Esophagus squamous epithelium (tissue), 5 donors: ENCODE measurements around the gene PIGT. TPM values are rescaled to one million over a fixed set of nuclear protein-coding genes. Genes with fewer than 3 reads are reported as not detected.

ENCODE experiments used
- DNase-seq: peaks from one replicate; lab custom pipeline; 2025; lab: John Stamatoyannopoulos, UW
- H3K27ac ChIP-seq, 4 donors: fragments of 200-600 bp; sonication (generic); one replicate each; pipeline ENCODE4 v1.5.1; 2016 to 2019; ENCODE audit warnings: mild to moderate bottlenecking in 1 of 4
- H3K27me3 ChIP-seq, 4 donors: fragments of 200-600 bp; sonication (generic); 1 replicate in 3 of 4; 2 replicates in 1 of 4; pipeline versions ENCODE4 v1.5.1 to v1.6.0; 2017 to 2021; ENCODE audit warnings: antibody characterized with exemption in 1 of 4
- H3K36me3 ChIP-seq, 3 donors: fragments of 200-600 bp; sonication (generic); one replicate each; pipeline ENCODE4 v1.5.1; 2016 to 2019
- H3K4me1 ChIP-seq, 3 donors: fragments of 200-600 bp; sonication (generic); one replicate each; pipeline ENCODE4 v1.5.1; 2017 to 2019
- H3K4me3 ChIP-seq, 4 donors: fragments of 200-600 bp; sonication (generic); 1 replicate in 3 of 4; 2 replicates in 1 of 4; pipeline ENCODE4 v1.5.1; 2016 to 2019; ENCODE audit warnings: mild to moderate bottlenecking in 2 of 4, moderate library complexity in 1 of 4
- H3K9me3 ChIP-seq, 3 donors: fragments of 200-600 bp; sonication (generic); one replicate each; pipeline ENCODE4 v1.5.1; 2016 to 2019
- CTCF ChIP-seq, 6 experiments: fragments of 450-650 bp in 4 of 6; fragments of 200-600 bp in 2 of 6; sonication (generic) in 2 of 6; IDR thresholded peaks; one replicate each; pipeline ENCODE4 v1.5.1; 2016 to 2019; ENCODE audit warnings: antibody characterized with exemption in 6 of 6, mild to moderate bottlenecking in 4 of 6, moderate library complexity in 4 of 6
- POLR2A ChIP-seq, 4 donors: fragments of 450-650 bp; IDR thresholded peaks; one replicate each; pipeline ENCODE4 v1.6.1; 2017; ENCODE audit warnings: antibody characterized with exemption in 4 of 4, mild to moderate bottlenecking in 4 of 4, moderate library complexity in 3 of 4
- WGBS, 2 donors: methylation state at CpG; one replicate each; pipeline ENCODE4 v1.1.5; 2018; 5-methylcytosine and 5-hydroxymethylcytosine counted together
- intact Hi-C: fragments of 100-400 bp; cut with DNase I; formaldehyde crosslinking; loops from one replicate; pipeline ENCODE4 v1.15.0; 2022
- total RNA-seq, 4 donors: library from RNA; depleted of rRNA; stranded (reverse); fragments of >200 nt; gene quantifications; one replicate each; pipeline ENCODE4 v1.1.0, GENCODE V29; 2016
- donor health status: DM: yes; HTN: yes; CAD: no.

The PIGT gene
- total RNA-seq, 4 donors from 2014 or later: 38.6 to 48.1 (median 44.0) TPM

DNA sequence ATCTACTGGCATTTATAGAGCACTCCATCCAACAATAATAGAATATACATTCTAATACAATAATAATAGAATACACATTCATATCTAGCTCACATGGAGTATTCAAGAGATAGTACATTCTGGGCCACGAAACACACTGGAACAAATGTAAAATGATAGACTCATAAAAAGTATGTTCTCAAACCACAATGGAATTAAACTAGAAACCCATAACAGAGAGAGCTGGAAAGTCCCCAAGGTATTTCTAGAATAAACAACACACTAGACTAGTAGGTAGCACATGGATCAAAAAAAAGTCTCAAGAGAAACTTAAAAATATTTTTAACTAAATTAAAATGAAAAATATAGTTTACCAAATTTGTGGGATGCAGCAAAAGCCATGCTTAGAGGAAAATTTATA is 28.7 kb upstream of the PIGT start:
- Histone ChIP-seq H3K9me3 (no peaks in the 10 kb centered on the region), H3K36me3 (no peaks in the 10 kb centered on the region), H3K27ac (no peak overlapping the region), H3K4me3 (no peak overlapping the region), H3K4me1 (no peaks in the 10 kb centered on the region), H3K27me3 (no peaks in the 10 kb centered on the region)
- no peak for DNase-seq
- intact Hi-C loops: no loop called here
- 64 to 90% methylated on average over 1 of the region's 1 CpG for WGBS, 2 donors
- TF ChIP-seq POLR2A (IDR thresholded peaks at IDR 0.05): no peak
- no peak for TF ChIP-seq CTCF (IDR thresholded peaks at IDR 0.05)

DNA sequence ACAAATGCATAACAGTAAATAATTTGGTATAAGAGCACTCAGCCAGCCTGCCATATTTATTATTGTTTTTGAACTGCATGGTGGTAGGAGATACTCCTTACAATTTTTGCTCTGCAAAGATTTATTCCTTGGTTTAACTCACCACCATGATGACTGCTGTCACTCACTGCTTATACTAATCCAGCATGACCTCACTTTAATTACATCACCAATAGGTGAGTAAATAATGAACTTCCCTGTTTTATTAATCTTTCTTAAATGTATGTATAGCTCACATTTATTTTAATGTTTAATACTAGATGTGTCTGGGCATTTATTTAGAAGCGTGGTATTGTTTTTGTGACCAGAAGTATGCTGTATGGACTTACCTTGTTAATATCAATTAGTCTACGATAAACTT is 25.0 kb upstream of the PIGT start:
- H3K4me1 ChIP-seq: no peaks in the 10 kb centered on the region
- H3K27me3 ChIP-seq: no peaks in the 10 kb centered on the region
- H3K36me3 ChIP-seq: peaks cover 0 to 8% (median 0%) of the 10 kb centered on the region in 3 donors
- 91 to 92% methylated on average over 2 of the region's 2 CpGs for WGBS, 2 donors
- H3K4me3 ChIP-seq: no peak overlapping the region
- no peak for DNase-seq
- H3K27ac ChIP-seq: no peak overlapping the region
- intact Hi-C loops: no loop called here
- no peak for TF ChIP-seq CTCF (IDR thresholded peaks at IDR 0.05)
- no peak for TF ChIP-seq POLR2A (IDR thresholded peaks at IDR 0.05)
- no peaks in the 10 kb centered on the region for H3K9me3 ChIP-seq

DNA sequence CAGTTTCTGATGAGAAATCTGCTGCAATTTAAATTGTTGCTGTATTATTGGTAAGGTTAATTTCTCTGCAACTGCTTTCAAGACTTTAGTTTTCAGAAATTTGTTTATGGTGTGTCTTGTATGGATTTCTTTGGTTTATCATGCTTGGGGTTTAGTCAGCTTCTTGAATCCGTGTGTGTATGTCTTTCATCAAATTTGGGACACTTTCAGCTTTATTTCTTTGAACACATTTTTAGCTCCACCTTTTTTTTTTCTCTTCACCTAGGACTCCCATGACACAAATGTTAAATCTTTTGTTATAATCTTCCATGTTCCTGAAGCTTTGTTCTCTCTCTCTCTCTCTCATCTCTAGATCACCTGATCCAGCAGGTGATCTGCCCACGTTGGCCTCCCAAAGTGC is 24.4 kb upstream of the PIGT start:
- TF ChIP-seq POLR2A (IDR thresholded peaks at IDR 0.05) (no peak), CTCF (IDR thresholded peaks at IDR 0.05) (no peak)
- 53 to 60% methylated on average over 2 of the region's 2 CpGs for WGBS, 2 donors
- H3K27me3 ChIP-seq: no peaks in the 10 kb centered on the region
- no peaks in the 10 kb centered on the region for H3K9me3 ChIP-seq
- DNase-seq: no peak
- no peak overlapping the region for H3K4me3 ChIP-seq
- H3K4me1 ChIP-seq: no peaks in the 10 kb centered on the region
- intact Hi-C loops: no loop called here
- peaks cover 0 to 8% (median 0%) of the 10 kb centered on the region in 3 donors for H3K36me3 ChIP-seq
- no peak overlapping the region for H3K27ac ChIP-seq

DNA sequence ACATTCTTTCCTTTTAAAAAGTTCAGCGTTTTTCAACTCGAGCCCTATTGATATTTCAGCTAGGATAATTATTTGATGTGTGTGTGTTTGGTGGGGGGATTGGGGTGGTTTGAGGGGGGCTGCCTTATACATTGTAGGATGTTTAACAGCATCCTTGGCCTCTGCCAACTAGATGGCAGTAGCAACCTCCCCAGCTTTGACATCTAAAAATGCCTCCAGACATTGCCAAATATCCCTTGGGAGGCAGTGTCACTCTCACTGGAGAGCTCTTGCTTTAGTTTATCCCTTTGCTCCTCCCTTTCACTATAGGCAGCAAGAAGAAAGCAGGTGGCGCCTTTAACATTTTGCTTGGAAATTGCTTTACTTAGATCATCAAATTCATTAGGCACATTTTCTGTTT is 23.2 kb upstream of the PIGT start:
- WGBS, 2 donors: 80 to 94% methylated on average over 3 of the region's 3 CpGs

More for the DNA sequence above, 23.2 kb upstream of the PIGT start:
- DNase-seq: no peak
- Histone ChIP-seq H3K27me3 (no peaks in the 10 kb centered on the region), H3K27ac (no peak overlapping the region), H3K4me1 (no peaks in the 10 kb centered on the region), H3K36me3 (peaks cover 0 to 8% (median 0%) of the 10 kb centered on the region in 3 donors), H3K9me3 (no peaks in the 10 kb centered on the region), H3K4me3 (no peak overlapping the region)
- intact Hi-C loops: no loop called here
- TF ChIP-seq CTCF (IDR thresholded peaks at IDR 0.05): no peak
- TF ChIP-seq POLR2A (IDR thresholded peaks at IDR 0.05): no peak
